ENCODE data around the gene NAA16.

DNA sequence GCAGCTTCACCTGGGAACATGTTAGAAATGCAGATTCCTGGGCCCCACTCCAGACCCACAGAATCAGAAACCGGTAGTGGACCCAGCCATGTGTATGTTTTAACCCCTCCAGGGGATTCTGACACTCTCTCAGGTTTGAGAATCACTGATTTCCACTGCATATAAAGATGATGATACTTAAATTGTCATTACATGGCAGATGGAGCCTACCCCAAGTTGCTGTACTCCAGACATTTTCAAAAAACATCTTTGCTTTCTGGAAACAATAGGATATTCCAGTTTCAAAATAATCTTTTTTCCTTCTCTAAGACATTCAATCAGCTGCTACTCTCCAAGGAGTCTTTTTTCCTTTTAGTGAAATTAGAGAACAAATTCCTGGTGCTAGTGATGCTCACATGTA is 97.7 kb downstream of the NAA16 start:
- TF ChIP-seq EZH2 (IDR thresholded peaks at IDR 0.05; ENCODE audit: borderline replicate concordance, control insufficient read depth, low read depth, low read length) (no peak), POLR2A (IDR thresholded peaks at IDR 0.05; ENCODE audit: low read depth, low read length) (no peak), JUNB (IDR thresholded peaks at IDR 0.05) (no peak), GABPA (IDR thresholded peaks at IDR 0.05; ENCODE audit: low read depth) (no peak), BHLHE40 (IDR thresholded peaks at IDR 0.05; ENCODE audit: borderline replicate concordance in 1 of 2, low read depth in 2 of 2, low read length in 1 of 2) (no peak), EP300 (IDR thresholded peaks at IDR 0.05; ENCODE audit: borderline replicate concordance in 1 of 2, control insufficient read depth in 1 of 2, low read depth in 2 of 2, low read length in 2 of 2) (no peak)
- TF ChIP-seq, protein P1, sequence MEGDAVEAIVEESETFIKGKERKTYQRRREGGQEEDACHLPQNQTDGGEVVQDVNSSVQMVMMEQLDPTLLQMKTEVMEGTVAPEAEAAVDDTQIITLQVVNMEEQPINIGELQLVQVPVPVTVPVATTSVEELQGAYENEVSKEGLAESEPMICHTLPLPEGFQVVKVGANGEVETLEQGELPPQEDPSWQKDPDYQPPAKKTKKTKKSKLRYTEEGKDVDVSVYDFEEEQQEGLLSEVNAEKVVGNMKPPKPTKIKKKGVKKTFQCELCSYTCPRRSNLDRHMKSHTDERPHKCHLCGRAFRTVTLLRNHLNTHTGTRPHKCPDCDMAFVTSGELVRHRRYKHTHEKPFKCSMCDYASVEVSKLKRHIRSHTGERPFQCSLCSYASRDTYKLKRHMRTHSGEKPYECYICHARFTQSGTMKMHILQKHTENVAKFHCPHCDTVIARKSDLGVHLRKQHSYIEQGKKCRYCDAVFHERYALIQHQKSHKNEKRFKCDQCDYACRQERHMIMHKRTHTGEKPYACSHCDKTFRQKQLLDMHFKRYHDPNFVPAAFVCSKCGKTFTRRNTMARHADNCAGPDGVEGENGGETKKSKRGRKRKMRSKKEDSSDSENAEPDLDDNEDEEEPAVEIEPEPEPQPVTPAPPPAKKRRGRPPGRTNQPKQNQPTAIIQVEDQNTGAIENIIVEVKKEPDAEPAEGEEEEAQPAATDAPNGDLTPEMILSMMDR (IDR thresholded peaks at IDR 0.05 in 2 of 3, conservative IDR thresholded peaks at IDR 0.05 in 1 of 3; ENCODE audit: control insufficient read depth in 2 of 3, extremely low read depth in 1 of 3, insufficient read depth in 1 of 3, low read depth in 3 of 3, low read length in 3 of 3): no peak
- TF ChIP-seq, protein P2, sequence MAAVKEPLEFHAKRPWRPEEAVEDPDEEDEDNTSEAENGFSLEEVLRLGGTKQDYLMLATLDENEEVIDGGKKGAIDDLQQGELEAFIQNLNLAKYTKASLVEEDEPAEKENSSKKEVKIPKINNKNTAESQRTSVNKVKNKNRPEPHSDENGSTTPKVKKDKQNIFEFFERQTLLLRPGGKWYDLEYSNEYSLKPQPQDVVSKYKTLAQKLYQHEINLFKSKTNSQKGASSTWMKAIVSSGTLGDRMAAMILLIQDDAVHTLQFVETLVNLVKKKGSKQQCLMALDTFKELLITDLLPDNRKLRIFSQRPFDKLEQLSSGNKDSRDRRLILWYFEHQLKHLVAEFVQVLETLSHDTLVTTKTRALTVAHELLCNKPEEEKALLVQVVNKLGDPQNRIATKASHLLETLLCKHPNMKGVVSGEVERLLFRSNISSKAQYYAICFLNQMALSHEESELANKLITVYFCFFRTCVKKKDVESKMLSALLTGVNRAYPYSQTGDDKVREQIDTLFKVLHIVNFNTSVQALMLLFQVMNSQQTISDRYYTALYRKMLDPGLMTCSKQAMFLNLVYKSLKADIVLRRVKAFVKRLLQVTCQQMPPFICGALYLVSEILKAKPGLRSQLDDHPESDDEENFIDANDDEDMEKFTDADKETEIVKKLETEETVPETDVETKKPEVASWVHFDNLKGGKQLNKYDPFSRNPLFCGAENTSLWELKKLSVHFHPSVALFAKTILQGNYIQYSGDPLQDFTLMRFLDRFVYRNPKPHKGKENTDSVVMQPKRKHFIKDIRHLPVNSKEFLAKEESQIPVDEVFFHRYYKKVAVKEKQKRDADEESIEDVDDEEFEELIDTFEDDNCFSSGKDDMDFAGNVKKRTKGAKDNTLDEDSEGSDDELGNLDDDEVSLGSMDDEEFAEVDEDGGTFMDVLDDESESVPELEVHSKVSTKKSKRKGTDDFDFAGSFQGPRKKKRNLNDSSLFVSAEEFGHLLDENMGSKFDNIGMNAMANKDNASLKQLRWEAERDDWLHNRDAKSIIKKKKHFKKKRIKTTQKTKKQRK (IDR thresholded peaks at IDR 0.05; ENCODE audit: low read depth, low read length): no peak
- TF ChIP-seq, protein P3, sequence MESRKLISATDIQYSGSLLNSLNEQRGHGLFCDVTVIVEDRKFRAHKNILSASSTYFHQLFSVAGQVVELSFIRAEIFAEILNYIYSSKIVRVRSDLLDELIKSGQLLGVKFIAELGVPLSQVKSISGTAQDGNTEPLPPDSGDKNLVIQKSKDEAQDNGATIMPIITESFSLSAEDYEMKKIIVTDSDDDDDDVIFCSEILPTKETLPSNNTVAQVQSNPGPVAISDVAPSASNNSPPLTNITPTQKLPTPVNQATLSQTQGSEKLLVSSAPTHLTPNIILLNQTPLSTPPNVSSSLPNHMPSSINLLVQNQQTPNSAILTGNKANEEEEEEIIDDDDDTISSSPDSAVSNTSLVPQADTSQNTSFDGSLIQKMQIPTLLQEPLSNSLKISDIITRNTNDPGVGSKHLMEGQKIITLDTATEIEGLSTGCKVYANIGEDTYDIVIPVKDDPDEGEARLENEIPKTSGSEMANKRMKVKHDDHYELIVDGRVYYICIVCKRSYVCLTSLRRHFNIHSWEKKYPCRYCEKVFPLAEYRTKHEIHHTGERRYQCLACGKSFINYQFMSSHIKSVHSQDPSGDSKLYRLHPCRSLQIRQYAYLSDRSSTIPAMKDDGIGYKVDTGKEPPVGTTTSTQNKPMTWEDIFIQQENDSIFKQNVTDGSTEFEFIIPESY (IDR thresholded peaks at IDR 0.05): no peak

Data from GM12878 (cell line).